Effector memory CD4-positive, alpha-beta T cell (primary cell): Measurements from ENCODE around the gene CDY2B.
"Not testable (repeated sequence)": the region's sequence is repeated elsewhere in the genome, so short reads cannot be mapped to it uniquely, and the experiment has no call there.

ENCODE experiments used
- DNase-seq, 3 donors: peaks; one replicate each; pipeline ENCODE4 v3.0.0-alpha.2; 2020
- H3K27ac ChIP-seq: 2 replicates; pipeline ENCODE4 v1.7.0; 2013; ENCODE audit warnings: mild to moderate bottlenecking, low read length, moderate library complexity; ENCODE audit not compliant: insufficient read depth, poor library complexity, severe bottlenecking
- H3K27me3 ChIP-seq: replicated peaks from 2 replicates; pipeline ENCODE4 v1.7.0; 2013; ENCODE audit warnings: mild to moderate bottlenecking, low read length; ENCODE audit not compliant: insufficient read depth, control insufficient read depth, poor library complexity, severe bottlenecking
- H3K36me3 ChIP-seq: 2 replicates; pipeline ENCODE4 v1.7.0; 2013; ENCODE audit warnings: mild to moderate bottlenecking, low read length, moderate library complexity; ENCODE audit not compliant: control insufficient read depth, insufficient read depth
- H3K4me1 ChIP-seq: 2 replicates; pipeline ENCODE4 v1.7.0; 2013; ENCODE audit warnings: low read length, mild to moderate bottlenecking; ENCODE audit not compliant: control insufficient read depth, insufficient read depth, poor library complexity, severe bottlenecking
- H3K4me3 ChIP-seq: 2 replicates; pipeline ENCODE4 v1.7.0; 2013; ENCODE audit warnings: low read length, low read depth, mild to moderate bottlenecking; ENCODE audit not compliant: insufficient read depth, poor library complexity, severe bottlenecking
- H3K9me3 ChIP-seq: 2 replicates; pipeline ENCODE4 v1.7.0; 2013; ENCODE audit warnings: mild to moderate bottlenecking, low read length, moderate library complexity; ENCODE audit not compliant: control insufficient read depth
- total RNA-seq, 3 donors: gene quantifications; one replicate each; lab custom pipeline; 2026; lab: John Stamatoyannopoulos, UW

The CDY2B gene, protein sequence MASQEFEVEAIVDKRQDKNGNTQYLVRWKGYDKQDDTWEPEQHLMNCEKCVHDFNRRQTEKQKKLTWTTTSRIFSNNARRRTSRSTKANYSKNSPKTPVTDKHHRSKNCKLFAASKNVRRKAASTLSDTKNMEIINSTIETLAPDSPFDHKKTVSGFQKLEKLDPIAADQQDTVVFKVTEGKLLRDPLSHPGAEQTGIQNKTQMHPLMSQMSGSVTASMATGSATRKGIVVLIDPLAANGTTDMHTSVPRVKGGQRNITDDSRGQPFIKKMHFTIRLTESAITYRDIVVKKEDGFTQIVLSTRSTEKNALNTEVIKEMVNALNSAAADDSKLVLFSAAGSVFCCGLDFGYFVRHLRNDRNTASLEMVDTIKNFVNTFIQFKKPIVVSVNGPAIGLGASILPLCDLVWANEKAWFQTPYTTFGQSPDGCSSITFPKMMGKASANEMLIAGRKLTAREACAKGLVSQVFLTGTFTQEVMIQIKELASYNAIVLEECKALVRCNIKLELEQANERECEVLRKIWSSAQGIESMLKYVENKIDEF
- total RNA-seq = 0 reads per million in 3 donors

DNA sequence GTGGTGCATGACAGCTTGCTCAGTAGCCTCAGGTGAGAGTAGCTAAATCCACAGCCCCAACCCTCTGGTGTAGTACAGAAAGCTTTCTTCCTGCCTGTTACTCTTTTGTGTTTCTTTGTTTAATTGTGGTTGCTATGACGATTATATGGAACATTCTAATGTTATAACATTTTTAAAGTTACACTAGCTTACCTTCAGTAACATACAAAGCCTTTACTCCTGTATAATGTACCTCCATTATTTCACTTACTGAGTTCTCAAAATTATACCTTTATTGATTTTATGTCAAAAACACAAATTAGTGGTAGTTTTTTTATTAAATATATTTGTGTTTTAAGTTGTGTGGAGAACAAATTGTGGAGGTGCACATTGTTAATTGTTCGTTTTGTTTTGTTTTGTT is at the start of gene CDY2B:
CDY2B (minus strand) TSS at position 101 of the 400 bp plus-strand sequence. CDS start 328 bp downstream, outside the sequence.
- H3K36me3 ChIP-seq, DNase-seq, H3K9me3 ChIP-seq, H3K4me3 ChIP-seq, H3K27me3 ChIP-seq, H3K27ac ChIP-seq, H3K4me1 ChIP-seq: not testable (repeated sequence)

DNA sequence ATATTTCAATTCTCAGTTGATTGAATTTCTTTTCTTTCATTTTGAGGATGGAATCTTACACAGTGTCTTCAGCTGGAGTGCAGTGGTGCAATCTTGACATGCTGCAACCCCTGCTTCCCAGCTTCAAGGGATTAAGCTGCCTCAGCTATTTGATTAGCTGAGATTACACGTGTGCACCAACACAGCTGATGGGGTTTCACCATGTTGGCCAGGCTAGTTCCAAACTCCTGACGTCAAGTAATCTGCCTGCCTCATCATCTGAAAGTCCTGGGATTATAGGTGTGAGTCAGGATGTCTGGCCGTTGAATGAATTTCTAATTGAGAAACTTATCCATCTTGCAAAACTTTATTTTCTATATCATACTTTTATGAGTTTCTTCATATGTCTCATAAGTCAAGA is 28.0 kb upstream of the CDY2B start:
- not testable (repeated sequence) for H3K9me3 ChIP-seq, H3K27me3 ChIP-seq

DNA sequence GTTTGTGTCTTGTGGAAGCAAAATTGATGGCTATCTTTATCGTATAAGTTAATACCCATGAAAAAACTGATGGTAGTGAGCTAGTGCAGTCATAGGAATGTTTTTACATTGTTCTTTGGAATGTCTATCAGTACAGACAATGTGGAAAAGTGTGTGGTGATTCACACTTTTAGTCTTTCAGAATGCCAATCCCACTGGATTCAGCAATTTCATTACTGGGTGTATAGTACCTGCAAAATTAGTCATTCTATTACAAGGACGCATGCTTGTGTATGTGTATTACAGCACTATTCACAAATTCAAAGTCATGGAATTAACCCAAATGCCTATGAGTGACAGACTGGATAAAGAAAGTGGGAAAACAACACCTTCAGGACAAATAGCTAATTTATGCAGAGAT is 27.3 kb upstream of the CDY2B start:
- DNase-seq, H3K4me1 ChIP-seq, H3K4me3 ChIP-seq, H3K27me3 ChIP-seq, H3K36me3 ChIP-seq, H3K27ac ChIP-seq, H3K9me3 ChIP-seq: not testable (repeated sequence)

More for the DNA sequence above, 28.0 kb upstream of the CDY2B start:
- H3K36me3 ChIP-seq, DNase-seq, H3K4me3 ChIP-seq, H3K4me1 ChIP-seq, H3K27ac ChIP-seq: not testable (repeated sequence)

DNA sequence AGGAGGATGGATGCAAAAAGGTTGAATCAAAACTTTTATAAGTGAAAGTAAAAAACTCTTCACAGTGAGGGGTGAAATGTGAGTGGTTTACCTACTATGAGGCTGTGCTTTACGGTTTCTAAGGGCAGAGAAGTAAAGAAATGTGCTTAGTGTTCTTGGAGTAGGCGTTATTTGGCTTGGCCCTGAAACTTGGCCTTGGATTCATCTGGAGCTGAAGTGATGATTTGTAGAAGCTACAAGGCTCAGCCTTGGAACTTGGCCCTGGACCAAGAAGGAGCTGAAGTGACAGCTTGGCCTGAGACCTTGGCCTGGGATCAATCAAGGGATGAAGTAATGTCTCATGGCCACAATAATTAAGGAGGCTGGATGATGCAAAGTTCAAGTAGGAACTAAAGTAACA is 1.7 kb upstream of the CDY2B start:
- DNase-seq, H3K9me3 ChIP-seq, H3K27ac ChIP-seq, H3K36me3 ChIP-seq, H3K4me1 ChIP-seq, H3K27me3 ChIP-seq, H3K4me3 ChIP-seq: not testable (repeated sequence)

DNA sequence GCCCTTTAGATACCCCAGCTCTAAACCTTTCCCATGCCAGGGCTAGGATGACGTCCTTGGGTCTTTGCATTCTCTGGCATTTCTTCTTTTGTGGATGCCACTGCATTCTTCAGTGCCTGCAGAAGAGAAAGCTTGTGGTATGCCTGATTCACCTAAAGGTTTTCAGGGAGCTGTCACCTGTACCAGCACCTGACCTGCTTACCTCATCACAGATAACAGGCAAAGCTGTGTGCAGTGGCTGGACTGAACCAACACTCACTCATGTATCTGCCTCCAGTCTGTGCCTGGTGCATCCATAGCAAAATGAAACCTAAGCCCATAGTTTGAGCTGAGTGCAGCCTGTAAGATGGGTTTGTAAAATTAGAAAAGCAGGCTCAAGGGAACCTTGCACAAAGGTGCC is 3.3 kb downstream of the CDY2B start:
- H3K4me3 ChIP-seq, H3K4me1 ChIP-seq, H3K27me3 ChIP-seq, H3K36me3 ChIP-seq, DNase-seq, H3K27ac ChIP-seq, H3K9me3 ChIP-seq: not testable (repeated sequence)

DNA sequence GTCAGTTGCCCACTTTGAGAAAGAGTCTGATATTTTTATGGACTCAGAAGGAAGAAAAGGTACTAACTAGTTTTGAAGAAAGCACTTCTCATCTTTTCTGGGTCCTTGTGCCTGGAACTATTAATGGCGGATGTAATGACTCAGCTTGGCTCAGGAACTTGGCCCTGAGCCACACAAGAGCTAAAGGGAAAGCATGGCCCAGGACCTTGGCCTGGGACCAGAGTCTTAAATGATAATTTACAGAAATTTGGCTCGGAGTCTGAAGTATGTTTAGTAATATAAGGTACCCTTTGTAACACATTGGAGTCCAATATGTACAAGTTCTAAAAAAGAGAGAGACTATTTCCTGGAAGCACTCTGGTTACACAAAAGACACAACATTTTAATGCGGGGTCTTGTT is 4.6 kb downstream of the CDY2B start:
- H3K36me3 ChIP-seq, H3K4me3 ChIP-seq, H3K4me1 ChIP-seq, H3K27ac ChIP-seq, DNase-seq, H3K27me3 ChIP-seq, H3K9me3 ChIP-seq: not testable (repeated sequence)

DNA sequence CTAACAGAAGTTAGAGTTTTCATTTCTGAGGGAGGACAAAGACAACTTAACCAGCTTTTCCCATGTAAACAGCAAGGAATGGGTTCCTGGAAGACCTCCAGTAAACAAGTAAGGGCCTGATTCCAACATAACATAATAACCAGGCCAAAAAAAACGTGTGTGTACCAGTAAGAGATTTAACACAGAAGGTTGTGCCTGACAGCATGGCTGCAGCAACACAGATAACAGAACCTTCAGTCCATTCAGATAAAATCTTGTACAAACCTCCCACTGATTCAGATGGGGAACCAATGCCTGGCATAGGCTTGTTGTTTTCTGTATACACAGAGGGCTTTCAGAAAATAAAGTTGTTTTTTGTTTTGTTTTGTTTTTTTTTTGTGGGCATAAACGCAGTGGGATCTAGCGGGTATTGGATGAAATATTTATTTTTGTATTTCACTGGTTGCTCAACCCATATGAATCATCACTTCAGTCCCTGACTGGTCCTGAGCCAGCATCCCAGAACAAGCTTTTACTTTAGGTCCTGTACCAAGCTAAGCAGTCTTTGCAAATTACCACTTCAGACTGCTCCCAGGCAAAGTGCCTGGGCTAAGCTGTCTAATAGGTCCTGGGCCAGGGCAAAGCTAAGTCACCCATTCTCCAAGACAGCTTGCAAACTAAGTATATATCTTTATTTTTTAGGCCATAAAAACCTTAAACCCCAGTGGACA is 8.7 kb downstream of the CDY2B start:
- not testable (repeated sequence) for H3K27ac ChIP-seq, H3K9me3 ChIP-seq, H3K4me1 ChIP-seq, H3K4me3 ChIP-seq, H3K36me3 ChIP-seq, DNase-seq, H3K27me3 ChIP-seq

DNA sequence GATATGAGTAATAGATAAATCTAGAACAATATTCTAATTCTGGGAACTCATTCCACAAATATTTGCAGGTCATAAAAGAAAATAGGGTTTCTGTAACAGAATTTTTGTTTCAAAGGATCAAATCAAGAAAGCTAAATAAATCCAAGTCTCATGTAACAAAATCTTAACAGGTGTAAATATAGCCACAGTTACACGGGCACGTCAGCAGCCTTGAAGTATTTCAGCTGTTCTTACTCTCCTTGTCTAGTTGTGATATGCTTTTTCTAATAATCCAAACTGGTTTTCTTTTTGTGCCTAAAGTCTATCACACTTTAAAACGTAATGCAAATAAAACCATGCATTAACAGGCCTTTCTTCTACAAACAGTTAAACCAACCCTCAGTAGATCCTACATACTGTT is 9.3 kb downstream of the CDY2B start:
- H3K4me1 ChIP-seq, H3K27ac ChIP-seq, H3K27me3 ChIP-seq, H3K4me3 ChIP-seq, H3K36me3 ChIP-seq, DNase-seq, H3K9me3 ChIP-seq: not testable (repeated sequence)

DNA sequence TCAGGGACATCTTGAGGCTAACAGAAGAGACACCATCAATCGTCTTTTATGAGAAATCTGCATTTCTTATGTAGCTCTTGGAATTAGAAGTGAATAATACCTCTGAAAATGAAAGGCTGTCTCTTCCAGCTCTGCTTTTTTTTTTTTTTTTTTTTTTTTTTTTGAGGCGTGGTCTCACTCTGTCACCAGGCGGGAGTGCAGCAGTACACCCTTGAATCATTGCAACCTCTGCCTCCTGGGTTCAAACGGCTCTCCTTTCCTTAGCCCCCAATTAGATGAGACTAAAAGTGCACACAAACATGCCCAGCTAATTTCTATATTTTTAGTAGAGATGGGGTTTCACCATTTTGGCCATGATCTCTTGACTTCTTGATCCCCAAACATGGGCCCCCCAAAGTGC is 12.2 kb downstream of the CDY2B start:
- H3K36me3 ChIP-seq, H3K4me1 ChIP-seq, DNase-seq, H3K27ac ChIP-seq, H3K9me3 ChIP-seq, H3K27me3 ChIP-seq, H3K4me3 ChIP-seq: not testable (repeated sequence)

DNA sequence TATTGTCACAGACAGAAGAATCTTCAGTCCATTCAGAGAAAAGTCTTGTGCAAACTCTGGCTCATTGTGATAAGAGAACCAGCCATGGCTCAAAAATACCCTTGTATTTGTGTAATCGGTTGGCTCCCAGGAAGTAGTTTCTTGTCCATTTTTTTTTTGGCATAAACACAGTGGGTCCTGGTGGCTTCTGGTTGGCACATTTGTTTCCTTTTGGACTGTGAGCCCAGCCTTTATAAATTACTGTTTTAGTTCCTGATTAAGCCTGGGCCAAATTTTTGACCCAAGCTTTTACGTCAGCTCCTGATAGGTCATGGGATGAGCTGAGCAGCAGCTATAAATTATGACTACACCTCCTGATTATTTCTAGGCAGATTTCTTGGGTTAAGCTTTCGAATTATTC is 19.4 kb downstream of the CDY2B start:
- not testable (repeated sequence) for H3K36me3 ChIP-seq, H3K4me3 ChIP-seq, DNase-seq, H3K9me3 ChIP-seq, H3K27ac ChIP-seq, H3K4me1 ChIP-seq, H3K27me3 ChIP-seq
